ENCODE results near the gene USP8.
"Not testable (repeated sequence)": the region's sequence is repeated elsewhere in the genome, so short reads cannot be mapped to it uniquely, and the experiment has no call there.

USP8 gene

GRCh38 chr15:50424066-50424890 lies at the start of gene USP8:
USP8 (plus strand) TSS chr15:50424405; CDS start chr15:50439074, 14,669 bp downstream.
- TF ChIP-seq CTCF (IDR thresholded peaks at IDR 0.05; ENCODE audit: low read length, missing control alignments), result no peak
- peak; percentile 97 for DNase-seq (ENCODE audit: low read depth)
- H3K4me3 ChIP-seq (replicated peaks; ENCODE audit: low read depth, low read length), result peak within 1 kb of the TSS; percentile 91

GRCh38 chr15:50377867-50378751 lies 46.1 kb upstream of the USP8 start:
- H3K4me3 ChIP-seq (replicated peaks; ENCODE audit: low read depth, low read length), result no peak overlapping the region
- no peak for TF ChIP-seq CTCF (IDR thresholded peaks at IDR 0.05; ENCODE audit: low read length, missing control alignments)
- peak; percentile 47 for DNase-seq (ENCODE audit: low read depth)

GRCh38 chr15:50378776-50379175 lies 45.4 kb upstream of the USP8 start:
- no peak overlapping the region for H3K4me3 ChIP-seq (replicated peaks; ENCODE audit: low read depth, low read length)
- no peak for DNase-seq (ENCODE audit: low read depth)
- TF ChIP-seq CTCF (IDR thresholded peaks at IDR 0.05; ENCODE audit: low read length, missing control alignments), result no peak

GRCh38 chr15:50379413-50379812 lies 44.8 kb upstream of the USP8 start:
- not testable (repeated sequence) for H3K4me3 ChIP-seq (replicated peaks; ENCODE audit: low read depth, low read length)

DNA sequence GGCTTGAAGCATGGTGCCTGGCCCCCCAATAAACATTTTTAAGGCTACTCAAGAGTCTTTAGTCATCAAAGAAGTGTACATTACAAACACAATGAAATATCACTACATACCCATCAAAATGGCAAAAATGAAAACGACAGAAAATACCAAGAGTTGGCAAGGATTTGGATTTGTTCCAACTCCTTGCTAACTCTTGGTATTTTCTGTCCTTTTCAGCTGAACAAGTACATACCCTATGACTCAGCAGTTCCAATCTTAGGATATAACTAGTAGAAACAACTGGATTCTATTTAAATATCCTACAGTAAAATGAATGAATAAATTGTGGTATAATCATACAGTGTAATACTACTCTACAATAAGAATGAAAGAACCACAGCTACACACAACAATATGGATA lies 44.1 kb upstream of the USP8 start:
- no peak overlapping the region for H3K4me3 ChIP-seq (replicated peaks; ENCODE audit: low read depth, low read length)
- DNase-seq (ENCODE audit: low read depth), result peak; percentile 38
- no peak for TF ChIP-seq CTCF (IDR thresholded peaks at IDR 0.05; ENCODE audit: low read length, missing control alignments)

More at GRCh38 chr15:50379413-50379812, 44.8 kb upstream of the USP8 start:
- not testable (repeated sequence) for DNase-seq (ENCODE audit: low read depth)

- H3K4me3 ChIP-seq (replicated peaks; ENCODE audit: low read depth, low read length), result no peak overlapping the region
- no peak for DNase-seq (ENCODE audit: low read depth)
- no peak for TF ChIP-seq CTCF (IDR thresholded peaks at IDR 0.05; ENCODE audit: low read length, missing control alignments)
Observed at GRCh38 chr15:50381438-50381837, 42.8 kb upstream of the USP8 start.

DNA sequence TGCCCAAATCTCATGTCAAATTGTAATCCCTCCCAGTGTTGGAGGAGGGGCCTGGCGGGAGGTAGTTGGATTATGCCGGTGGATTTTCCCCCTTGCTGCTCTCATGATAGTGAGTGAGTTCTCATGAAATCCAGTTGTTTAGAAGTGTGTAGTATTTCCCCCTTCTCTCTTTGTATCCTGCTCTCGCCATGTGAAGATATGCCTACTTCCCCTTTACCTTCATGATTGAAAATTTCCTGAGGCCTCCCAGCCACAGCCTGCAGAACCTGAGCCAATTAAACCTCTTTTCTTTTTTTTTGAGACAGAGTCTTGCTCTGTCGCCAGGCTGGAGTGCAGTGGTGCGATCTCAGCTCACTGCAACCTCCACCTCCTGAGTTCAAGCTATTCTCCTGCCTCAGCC lies 41.8 kb upstream of the USP8 start:
- not testable (repeated sequence) for H3K4me3 ChIP-seq (replicated peaks; ENCODE audit: low read depth, low read length); DNase-seq (ENCODE audit: low read depth)
